Cardiac muscle cell (in vitro differentiated cells and primary cell): Measurements from ENCODE around the gene ERRFI1. TPM values are rescaled to one million over a fixed set of nuclear protein-coding genes. Genes with fewer than 3 reads are reported as not detected.
A peak's percentile ranks its signal among the peaks of the same experiment; 100 is the strongest.

Experiments used
- DNase-seq, 2 donors: peaks; one replicate each; pipeline versions ENCODE4 v3.0.0 to v3.0.0-alpha.2; 2010 to 2017; ENCODE audit warnings: low read depth in 1 of 2, low spot score in 1 of 2
- H3K27ac ChIP-seq: fragments of 200-600 bp; sonication (generic); 2 replicates; pipeline ENCODE4 v1.5.1; 2016
- H3K27me3 ChIP-seq: fragments of 200-600 bp; sonication (generic); 2 replicates; pipeline ENCODE4 v1.6.0; 2016; ENCODE audit warnings: control low read depth
- H3K36me3 ChIP-seq: fragments of 200-600 bp; sonication (generic); 2 replicates; pipeline ENCODE4 v1.5.1; 2016; ENCODE audit warnings: control low read depth
- H3K4me1 ChIP-seq: fragments of 200-600 bp; sonication (generic); 2 replicates; pipeline ENCODE4 v1.8.1; 2017; ENCODE audit warnings: low read depth, mild to moderate bottlenecking, mixed run types
- H3K4me3 ChIP-seq: fragments of 200-600 bp; sonication (generic); 2 replicates; pipeline ENCODE4 v1.5.1; 2016; ENCODE audit warnings: mild to moderate bottlenecking
- H3K9me3 ChIP-seq: fragments of 200-600 bp; sonication (generic); 2 replicates; pipeline ENCODE4 v1.5.1; 2017; ENCODE audit warnings: low read depth, mild to moderate bottlenecking, control low read depth
- CTCF ChIP-seq: IDR thresholded peaks from 2 replicates; pipeline ENCODE4 v1.5.1; 2012; ENCODE audit warnings: low read depth, mild to moderate bottlenecking, low read length
- polyA plus RNA-seq: library from polyadenylated mRNA; unstranded; fragments of >200 nt; fragmentation: Nextera tagmentation; extraction: Ambion mirVana; gene quantifications from 2 replicates; pipeline ENCODE4 v1.2.1, GENCODE V29; 2016
- total RNA-seq: library from RNA; depleted of rRNA; stranded (reverse); fragments of >200 nt; gene quantifications from 2 replicates; pipeline ENCODE4 v1.2.3, GENCODE V29; 2016

ERRFI1 gene
- total and polyA plus RNA-seq, 2 experiments from 2014 or later: 8.3 to 9.7 TPM

DNA sequence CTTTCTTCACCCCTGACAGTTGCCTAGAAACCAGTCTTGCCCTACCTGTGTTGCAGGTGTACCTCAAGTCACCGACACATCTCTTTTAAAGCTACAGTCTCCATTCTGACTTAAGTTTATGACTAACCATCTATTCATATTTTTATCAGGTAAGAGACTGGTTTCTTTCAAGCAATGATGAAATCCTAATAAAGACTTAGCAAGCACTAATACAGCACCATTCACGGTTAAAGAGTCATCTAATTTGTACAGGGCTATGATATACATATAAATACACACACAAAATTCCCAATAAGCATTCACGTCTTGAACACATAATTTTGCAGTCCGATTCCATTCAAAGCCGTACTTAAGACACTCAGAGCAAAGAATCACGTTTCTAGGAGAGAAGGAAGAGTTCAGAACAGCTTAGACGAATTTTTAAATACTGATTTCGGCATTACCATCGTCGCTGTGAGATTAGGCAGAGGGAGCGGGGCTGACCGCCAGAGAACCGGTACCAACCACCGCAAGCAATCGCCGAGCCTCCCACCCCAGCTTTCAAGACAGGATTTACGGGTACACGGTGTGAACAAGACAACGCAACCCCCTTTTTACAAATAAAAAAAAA lies 943 bp downstream of the ERRFI1 start:
- DNase-seq: peak; percentile 13 to 30
- no peak for TF ChIP-seq CTCF
- Histone ChIP-seq H3K27me3 (no peaks in the 10 kb centered on the region), H3K27ac (peak overlapping the region; percentile 91), H3K4me1 (no peaks in the 10 kb centered on the region), H3K36me3 (no peaks in the 10 kb centered on the region), H3K4me3 (peak overlapping the region; percentile 93), H3K9me3 (no peaks in the 10 kb centered on the region)

DNA sequence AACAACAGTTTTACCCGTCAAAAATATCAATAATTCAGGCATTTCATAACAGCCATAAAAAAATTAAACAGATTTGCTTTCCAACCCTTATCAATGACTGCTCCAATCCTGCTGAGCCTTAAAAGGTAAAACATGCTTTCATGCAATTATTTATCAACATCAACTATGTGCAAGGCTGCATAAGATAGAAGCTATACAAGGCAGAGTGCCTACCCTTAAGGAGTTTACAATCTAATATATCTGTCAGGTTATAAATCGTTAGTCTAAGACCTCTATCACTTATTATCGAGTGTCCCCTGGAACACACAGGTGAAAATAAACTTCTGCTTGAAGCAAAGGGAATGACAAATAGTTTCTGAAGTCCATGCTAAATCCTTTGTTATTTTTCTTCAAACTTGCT lies 1.8 kb downstream of the ERRFI1 start:
- H3K27me3 ChIP-seq: no peaks in the 10 kb centered on the region
- no peak for TF ChIP-seq CTCF
- no peaks in the 10 kb centered on the region for H3K9me3 ChIP-seq
- H3K4me3 ChIP-seq: no peak overlapping the region
- DNase-seq: no peak
- no peak overlapping the region for H3K27ac ChIP-seq
- H3K36me3 ChIP-seq: no peaks in the 10 kb centered on the region
- no peaks in the 10 kb centered on the region for H3K4me1 ChIP-seq

DNA sequence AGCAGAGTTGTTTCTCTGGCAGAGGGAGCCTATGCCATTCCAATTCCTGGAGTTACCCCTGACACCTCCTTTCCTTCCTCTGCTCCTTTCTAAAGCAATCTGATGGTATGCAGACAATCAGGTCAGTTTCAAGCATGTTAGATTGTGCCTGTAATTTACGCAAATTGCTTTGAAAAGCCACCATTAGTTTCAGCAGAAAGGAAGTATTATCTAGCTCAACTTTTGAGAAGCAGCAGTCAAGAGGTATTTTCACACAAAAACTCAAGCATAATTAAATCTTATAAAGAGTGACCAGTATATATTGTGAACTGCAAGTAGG lies 2.2 kb downstream of the ERRFI1 start:
- no peaks in the 10 kb centered on the region for H3K4me1 ChIP-seq

DNA sequence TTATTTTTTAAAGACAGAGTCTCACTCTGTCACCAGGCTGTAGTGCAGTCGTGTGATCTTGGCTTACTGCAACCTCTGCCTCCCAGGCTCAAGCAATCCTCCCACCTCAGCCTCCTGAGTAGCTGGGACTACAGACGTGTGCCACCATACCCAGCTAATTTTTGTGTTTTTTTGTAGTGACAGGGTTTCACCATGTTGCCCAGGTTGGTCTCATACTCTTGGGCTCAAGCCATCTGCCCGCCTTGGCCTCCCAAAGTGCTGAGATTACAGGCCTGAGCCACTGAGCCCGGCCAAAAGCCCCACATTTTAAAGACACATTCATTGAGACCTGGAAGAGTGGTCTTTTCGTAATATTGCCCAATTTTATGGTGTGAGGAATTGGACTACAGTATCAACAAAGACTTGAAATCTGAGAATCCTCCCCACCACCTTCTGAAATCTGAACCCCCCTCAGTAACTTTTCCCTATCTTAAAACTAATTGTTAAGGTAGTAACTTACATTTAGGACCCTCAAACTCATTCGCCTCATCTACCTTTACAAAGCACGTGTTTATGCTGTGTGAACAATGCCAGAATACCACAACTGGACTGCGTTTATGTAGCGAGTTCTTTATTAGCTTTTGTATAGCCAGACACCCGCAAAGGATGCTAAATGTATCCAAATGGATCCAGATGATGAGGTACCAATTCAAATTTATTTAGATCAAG lies 2.7 kb downstream of the ERRFI1 start:
- Histone ChIP-seq H3K36me3 (no peaks in the 10 kb centered on the region), H3K9me3 (no peaks in the 10 kb centered on the region), H3K4me1 (no peaks in the 10 kb centered on the region), H3K4me3 (no peak overlapping the region), H3K27ac (no peak overlapping the region), H3K27me3 (no peaks in the 10 kb centered on the region)
- peak in 1 of 2 donors; percentile 29 for DNase-seq
- TF ChIP-seq CTCF: no peak

More for the DNA sequence above, 2.2 kb downstream of the ERRFI1 start:
- no peak for DNase-seq
- TF ChIP-seq CTCF: no peak
- Histone ChIP-seq H3K9me3 (no peaks in the 10 kb centered on the region), H3K36me3 (no peaks in the 10 kb centered on the region), H3K27ac (no peak overlapping the region), H3K4me3 (no peak overlapping the region), H3K27me3 (no peaks in the 10 kb centered on the region)

GRCh38 chr1:8022395-8023286 lies 3.5 kb downstream of the ERRFI1 start:
- peaks cover 4% of the 10 kb centered on the region for H3K4me1 ChIP-seq
- no peak for TF ChIP-seq CTCF
- no peaks in the 10 kb centered on the region for H3K9me3 ChIP-seq
- no peaks in the 10 kb centered on the region for H3K36me3 ChIP-seq
- no peaks in the 10 kb centered on the region for H3K27me3 ChIP-seq
- H3K27ac ChIP-seq: no peak overlapping the region
- H3K4me3 ChIP-seq: no peak overlapping the region
- no peak for DNase-seq
